Stomach (tissue), 4 donors: ENCODE results near the gene HDAC11.

Experiments
- POLR2A ChIP-seq, 4 donors: fragments of 450-650 bp; IDR thresholded peaks; one replicate each; pipeline ENCODE4 v1.6.1; 2016; ENCODE audit warnings: antibody characterized with exemption in 4 of 4, control low read depth in 2 of 4, mild to moderate bottlenecking in 1 of 4, moderate library complexity in 1 of 4
- POLR2AphosphoS5 ChIP-seq, 3 donors: sonication (generic); formaldehyde crosslinking; IDR thresholded peaks; one replicate each; pipeline ENCODE4 v1.6.1; 2016; ENCODE audit warnings: antibody characterized with exemption in 3 of 3
- TF ChIP-seq, protein P1 (sequence below), 7 experiments: fragments of 450-650 bp in 4 of 7; fragments of 200-600 bp in 3 of 7; sonication (generic) in 3 of 7; IDR thresholded peaks; one replicate each; pipeline ENCODE4 v1.5.1; 2016 to 2019; ENCODE audit warnings: antibody characterized with exemption in 7 of 7, control low read depth in 2 of 7, mild to moderate bottlenecking in 1 of 7

- TF ChIP-seq POLR2A (IDR thresholded peaks at IDR 0.05) (no peak), POLR2AphosphoS5 (IDR thresholded peaks at IDR 0.05) (no peak)
- TF ChIP-seq, protein P1, sequence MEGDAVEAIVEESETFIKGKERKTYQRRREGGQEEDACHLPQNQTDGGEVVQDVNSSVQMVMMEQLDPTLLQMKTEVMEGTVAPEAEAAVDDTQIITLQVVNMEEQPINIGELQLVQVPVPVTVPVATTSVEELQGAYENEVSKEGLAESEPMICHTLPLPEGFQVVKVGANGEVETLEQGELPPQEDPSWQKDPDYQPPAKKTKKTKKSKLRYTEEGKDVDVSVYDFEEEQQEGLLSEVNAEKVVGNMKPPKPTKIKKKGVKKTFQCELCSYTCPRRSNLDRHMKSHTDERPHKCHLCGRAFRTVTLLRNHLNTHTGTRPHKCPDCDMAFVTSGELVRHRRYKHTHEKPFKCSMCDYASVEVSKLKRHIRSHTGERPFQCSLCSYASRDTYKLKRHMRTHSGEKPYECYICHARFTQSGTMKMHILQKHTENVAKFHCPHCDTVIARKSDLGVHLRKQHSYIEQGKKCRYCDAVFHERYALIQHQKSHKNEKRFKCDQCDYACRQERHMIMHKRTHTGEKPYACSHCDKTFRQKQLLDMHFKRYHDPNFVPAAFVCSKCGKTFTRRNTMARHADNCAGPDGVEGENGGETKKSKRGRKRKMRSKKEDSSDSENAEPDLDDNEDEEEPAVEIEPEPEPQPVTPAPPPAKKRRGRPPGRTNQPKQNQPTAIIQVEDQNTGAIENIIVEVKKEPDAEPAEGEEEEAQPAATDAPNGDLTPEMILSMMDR (IDR thresholded peaks at IDR 0.05) = no peak
Measured at GRCh38 chr3:13537244-13537908, 57.3 kb downstream of the HDAC11 start.
